ENCODE data around the gene HMG20B.

- no peak for TF ChIP-seq CTCF (IDR thresholded peaks at IDR 0.05; ENCODE audit: low read depth, low read length)
- TF ChIP-seq EZH2phosphoT487 (IDR thresholded peaks at IDR 0.05; ENCODE audit: low read depth): no peak
Observed at GRCh38 chr19:3545669-3546034, 27.1 kb upstream of the HMG20B start.
